ENCODE measurements around the gene ARHGEF4.
A peak's percentile ranks its signal among the peaks of the same experiment; 100 is the strongest.

The ARHGEF4 gene

DNA sequence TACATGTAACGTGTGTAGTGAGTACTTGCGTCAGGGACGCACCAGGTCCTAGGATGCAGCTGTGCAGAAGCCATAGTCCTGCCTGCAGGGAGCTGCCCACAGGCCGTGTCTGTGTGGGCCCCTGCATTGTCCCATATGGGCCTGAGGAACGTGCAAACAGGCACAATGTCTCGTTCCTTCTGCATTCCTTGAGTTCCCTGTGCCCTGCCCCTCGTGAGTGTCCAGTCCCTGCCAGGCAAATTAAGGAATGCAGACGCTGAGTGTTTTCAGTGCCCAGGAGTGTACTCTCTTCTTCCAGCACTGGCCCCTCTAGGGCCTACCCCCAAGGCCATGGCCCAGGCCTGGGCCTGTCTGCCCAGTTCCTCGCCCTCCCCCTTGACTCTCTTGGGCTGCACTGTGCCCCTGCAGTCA, 194.7 kb downstream of the ARHGEF4 start:
- WGBS (ENCODE audit: extremely low coverage, insufficient coverage, insufficient read length), result no CpG with 5 or more reads among the region's 9 CpGs
- H2AK5ac ChIP-seq (ENCODE audit: low read length), result no peak overlapping the region
- no peaks in the 10 kb centered on the region for H3K79me2 ChIP-seq (ENCODE audit: control insufficient read depth, insufficient read depth, low read length, poor library complexity)

DNA sequence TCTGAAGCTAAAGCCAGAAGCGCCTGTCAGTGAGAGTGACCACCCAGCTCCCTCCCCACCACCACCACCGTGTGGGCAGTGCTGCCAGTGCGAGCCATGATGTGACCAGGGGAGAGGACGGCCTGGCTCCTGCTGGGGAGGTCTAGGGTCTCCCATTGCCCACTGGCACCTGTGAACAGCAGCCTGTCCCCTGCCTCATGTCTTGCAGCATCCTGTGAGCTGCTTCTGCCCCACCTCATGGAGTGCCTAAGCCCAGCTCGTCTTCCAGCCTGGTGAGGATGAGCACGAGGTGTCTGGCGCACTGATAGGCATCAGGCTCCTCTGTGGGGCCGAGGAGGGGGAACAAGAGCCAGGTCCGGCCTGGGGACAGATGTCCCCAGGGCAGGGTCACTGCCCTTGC, 195.2 kb downstream of the ARHGEF4 start:
- no CpG with 5 or more reads among the region's 9 CpGs for WGBS (ENCODE audit: extremely low coverage, insufficient coverage, insufficient read length)
- no peak for DNase-seq
- H4K12ac ChIP-seq (ENCODE audit: low read depth, low read length), result no peak overlapping the region
- H3K4me1 ChIP-seq (ENCODE audit: control insufficient read depth in 1 of 2, insufficient read depth in 2 of 2, low read length in 2 of 2), result peaks cover 13 to 26% of the 10 kb centered on the region in 2 experiments
- H3K14ac ChIP-seq (ENCODE audit: low read length), result no peak overlapping the region
- H2BK5ac ChIP-seq (ENCODE audit: low read depth, low read length, poor library complexity), result no peak overlapping the region
- H3K79me2 ChIP-seq (ENCODE audit: control insufficient read depth, insufficient read depth, low read length, poor library complexity), result no peaks in the 10 kb centered on the region
- peak overlapping the region; percentile 8 for H4K91ac ChIP-seq (ENCODE audit: low read depth, low read length)
- H3K4ac ChIP-seq (ENCODE audit: low read depth, low read length), result no peak overlapping the region
- H3K9me3 ChIP-seq (ENCODE audit: insufficient read depth, low read depth, low read length), result peaks cover 7% of the 10 kb centered on the region
- no peak overlapping the region for H2BK12ac ChIP-seq (ENCODE audit: low read length)
- H2AK5ac ChIP-seq (ENCODE audit: low read length), result no peak overlapping the region
- H3K36me3 ChIP-seq (ENCODE audit: control insufficient read depth in 1 of 2, insufficient read depth in 2 of 2, low read length in 2 of 2), result no peaks in the 10 kb centered on the region
- no peak overlapping the region for H3K18ac ChIP-seq (ENCODE audit: low read length)
- no peak overlapping the region for H2AFZ ChIP-seq (ENCODE audit: insufficient read depth, low read length, poor library complexity)
- H3K79me1 ChIP-seq (ENCODE audit: low read length), result peaks cover 2% of the 10 kb centered on the region
- no peaks in the 10 kb centered on the region for H3K27me3 ChIP-seq (ENCODE audit: insufficient read depth, low read length)
- H3K9ac ChIP-seq (ENCODE audit: low read length), result no peak overlapping the region
- H3K4me3 ChIP-seq (ENCODE audit: low read depth, low read length), result no peak overlapping the region
- no peak overlapping the region for H2BK120ac ChIP-seq (ENCODE audit: insufficient read depth, low read length, poor library complexity)
- H3K23ac ChIP-seq (ENCODE audit: low read length), result no peak overlapping the region
- no peak overlapping the region for H4K8ac ChIP-seq (ENCODE audit: low read depth, low read length)
- H3K27ac ChIP-seq (ENCODE audit: low read depth, low read length), result no peak overlapping the region
- H3K4me2 ChIP-seq (ENCODE audit: low read length), result no peak overlapping the region

More for the DNA sequence above, 194.7 kb downstream of the ARHGEF4 start:
- Histone ChIP-seq H3K4me1 (ENCODE audit: control insufficient read depth in 1 of 2, insufficient read depth in 2 of 2, low read length in 2 of 2) (peaks cover 13 to 26% of the 10 kb centered on the region in 2 experiments), H2BK5ac (ENCODE audit: low read depth, low read length, poor library complexity) (no peak overlapping the region), H3K27ac (ENCODE audit: low read depth, low read length) (no peak overlapping the region), H3K14ac (ENCODE audit: low read length) (no peak overlapping the region), H2BK12ac (ENCODE audit: low read length) (no peak overlapping the region), H3K9ac (ENCODE audit: low read length) (no peak overlapping the region), H3K4me3 (ENCODE audit: low read depth, low read length) (peak overlapping the region; percentile 19), H4K91ac (ENCODE audit: low read depth, low read length) (peak overlapping the region; percentile 8), H3K27me3 (ENCODE audit: insufficient read depth, low read length) (no peaks in the 10 kb centered on the region), H3K4ac (ENCODE audit: low read depth, low read length) (no peak overlapping the region), H3K23ac (ENCODE audit: low read length) (no peak overlapping the region), H3K36me3 (ENCODE audit: control insufficient read depth in 1 of 2, insufficient read depth in 2 of 2, low read length in 2 of 2) (no peaks in the 10 kb centered on the region), H3K18ac (ENCODE audit: low read length) (no peak overlapping the region), H4K8ac (ENCODE audit: low read depth, low read length) (no peak overlapping the region), H3K4me2 (ENCODE audit: low read length) (no peak overlapping the region), H2BK120ac (ENCODE audit: insufficient read depth, low read length, poor library complexity) (no peak overlapping the region), H3K9me3 (ENCODE audit: insufficient read depth, low read depth, low read length) (peaks cover 7% of the 10 kb centered on the region), H3K79me1 (ENCODE audit: low read length) (peaks cover 2% of the 10 kb centered on the region), H4K12ac (ENCODE audit: low read depth, low read length) (no peak overlapping the region), H2AFZ (ENCODE audit: insufficient read depth, low read length, poor library complexity) (no peak overlapping the region)
- peak; percentile 83 to 84 for DNase-seq

DNA sequence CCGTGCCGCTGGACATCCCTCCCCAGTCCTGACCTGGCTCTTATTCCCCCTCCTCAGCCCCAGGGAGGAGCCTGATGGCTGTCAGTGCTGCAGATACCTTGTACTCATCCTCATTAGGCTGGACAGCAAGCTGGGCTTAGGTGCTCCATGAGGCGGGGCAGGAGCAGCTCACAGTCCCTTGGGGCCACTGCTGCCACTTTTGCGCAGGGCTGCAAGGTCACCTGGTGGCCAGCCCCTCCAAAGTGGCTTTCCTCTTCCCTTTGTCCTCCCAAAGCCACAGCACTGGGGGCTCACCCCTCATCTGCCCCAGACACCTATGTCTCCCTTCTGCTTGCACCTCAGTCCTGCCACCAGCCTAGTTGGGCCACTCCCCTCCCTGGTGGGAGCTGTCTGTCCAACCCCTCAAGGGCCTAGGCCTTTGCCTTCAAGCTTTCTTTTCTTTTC, 195.7 kb downstream of the ARHGEF4 start:
- Histone ChIP-seq H3K14ac (ENCODE audit: low read length) (no peak overlapping the region), H2BK120ac (ENCODE audit: insufficient read depth, low read length, poor library complexity) (no peak overlapping the region), H4K8ac (ENCODE audit: low read depth, low read length) (no peak overlapping the region), H3K4ac (ENCODE audit: low read depth, low read length) (no peak overlapping the region), H2BK5ac (ENCODE audit: low read depth, low read length, poor library complexity) (no peak overlapping the region), H3K36me3 (ENCODE audit: control insufficient read depth in 1 of 2, insufficient read depth in 2 of 2, low read length in 2 of 2) (no peaks in the 10 kb centered on the region), H3K18ac (ENCODE audit: low read length) (no peak overlapping the region), H4K91ac (ENCODE audit: low read depth, low read length) (no peak overlapping the region), H3K27me3 (ENCODE audit: insufficient read depth, low read length) (no peaks in the 10 kb centered on the region), H2BK12ac (ENCODE audit: low read length) (no peak overlapping the region), H3K27ac (ENCODE audit: low read depth, low read length) (no peak overlapping the region), H3K79me1 (ENCODE audit: low read length) (peaks cover 2% of the 10 kb centered on the region), H3K23ac (ENCODE audit: low read length) (no peak overlapping the region), H3K9ac (ENCODE audit: low read length) (no peak overlapping the region), H3K4me3 (ENCODE audit: low read depth, low read length) (no peak overlapping the region), H4K12ac (ENCODE audit: low read depth, low read length) (no peak overlapping the region), H2AK5ac (ENCODE audit: low read length) (no peak overlapping the region), H3K9me3 (ENCODE audit: insufficient read depth, low read depth, low read length) (peaks cover 7% of the 10 kb centered on the region), H2AFZ (ENCODE audit: insufficient read depth, low read length, poor library complexity) (no peak overlapping the region), H3K79me2 (ENCODE audit: control insufficient read depth, insufficient read depth, low read length, poor library complexity) (no peaks in the 10 kb centered on the region), H3K4me2 (ENCODE audit: low read length) (no peak overlapping the region), H3K4me1 (ENCODE audit: control insufficient read depth in 1 of 2, insufficient read depth in 2 of 2, low read length in 2 of 2) (peaks cover 13 to 26% of the 10 kb centered on the region in 2 experiments)
- no CpG with 5 or more reads among the region's 4 CpGs for WGBS (ENCODE audit: extremely low coverage, insufficient coverage, insufficient read length)
- peak in 1 of 2 donors; percentile 21 for DNase-seq

DNA sequence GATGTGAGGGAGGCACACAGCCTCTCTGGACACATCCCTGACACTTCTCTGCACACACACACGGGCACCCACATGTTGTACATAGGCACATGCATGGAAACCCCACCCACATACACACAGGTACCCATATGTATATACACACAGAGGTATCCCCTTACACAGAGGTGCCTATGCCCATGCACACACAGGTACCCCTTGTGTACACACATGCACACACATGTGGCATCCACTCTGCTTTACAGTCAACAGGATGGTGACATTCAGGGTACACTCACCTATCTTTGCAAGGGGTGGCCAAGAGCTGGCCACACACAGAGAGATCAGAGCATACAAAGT, 197.0 kb downstream of the ARHGEF4 start:
- no peaks in the 10 kb centered on the region for H3K9me3 ChIP-seq (ENCODE audit: insufficient read depth, low read depth, low read length)

More for the DNA sequence above, 197.0 kb downstream of the ARHGEF4 start:
- Histone ChIP-seq H4K12ac (ENCODE audit: low read depth, low read length) (no peak overlapping the region), H2AFZ (ENCODE audit: insufficient read depth, low read length, poor library complexity) (no peak overlapping the region), H3K23ac (ENCODE audit: low read length) (no peak overlapping the region), H3K36me3 (ENCODE audit: control insufficient read depth in 1 of 2, insufficient read depth in 2 of 2, low read length in 2 of 2) (no peaks in the 10 kb centered on the region), H3K4me2 (ENCODE audit: low read length) (no peak overlapping the region), H3K4me1 (ENCODE audit: control insufficient read depth in 1 of 2, insufficient read depth in 2 of 2, low read length in 2 of 2) (peaks cover 13 to 26% of the 10 kb centered on the region in 2 experiments), H4K91ac (ENCODE audit: low read depth, low read length) (no peak overlapping the region), H3K14ac (ENCODE audit: low read length) (no peak overlapping the region), H3K18ac (ENCODE audit: low read length) (no peak overlapping the region), H3K4me3 (ENCODE audit: low read depth, low read length) (no peak overlapping the region), H2BK120ac (ENCODE audit: insufficient read depth, low read length, poor library complexity) (no peak overlapping the region), H3K27ac (ENCODE audit: low read depth, low read length) (no peak overlapping the region), H2BK5ac (ENCODE audit: low read depth, low read length, poor library complexity) (no peak overlapping the region), H4K8ac (ENCODE audit: low read depth, low read length) (no peak overlapping the region), H2AK5ac (ENCODE audit: low read length) (no peak overlapping the region), H3K79me1 (ENCODE audit: low read length) (peaks cover 2% of the 10 kb centered on the region), H3K79me2 (ENCODE audit: control insufficient read depth, insufficient read depth, low read length, poor library complexity) (no peaks in the 10 kb centered on the region), H3K9ac (ENCODE audit: low read length) (no peak overlapping the region), H2BK12ac (ENCODE audit: low read length) (no peak overlapping the region), H3K27me3 (ENCODE audit: insufficient read depth, low read length) (no peaks in the 10 kb centered on the region), H3K4ac (ENCODE audit: low read depth, low read length) (no peak overlapping the region)
- DNase-seq, result no peak
- WGBS (ENCODE audit: extremely low coverage, insufficient coverage, insufficient read length), result no CpG with 5 or more reads among the region's 1 CpG
